GM12878 (cell line): ENCODE data around the gene RIMBP2.

Source experiments
- CBFB ChIP-seq: IDR thresholded peaks from 2 replicates; pipeline ENCODE4 v1.6.1; 2016; ENCODE audit warnings: antibody characterized with exemption, low read depth
- CTCF ChIP-seq, 3 experiments: IDR thresholded peaks in 2 of 3; conservative IDR thresholded peaks in 1 of 3; 2 replicates each; pipeline ENCODE4 v1.5.1; 2011; ENCODE audit warnings: low read depth in 3 of 3, low read length in 3 of 3, mild to moderate bottlenecking in 3 of 3, control low read depth in 2 of 3, moderate library complexity in 2 of 3, inconsistent platforms in 1 of 3, mixed read lengths in 1 of 3; ENCODE audit not compliant: control insufficient read depth in 2 of 3, insufficient read depth in 1 of 3; ENCODE audit errors: extremely low read depth in 1 of 3
- NFXL1 ChIP-seq: fragments of 450-650 bp; IDR thresholded peaks from 2 replicates; pipeline ENCODE4 v1.6.1; 2017; ENCODE audit warnings: antibody characterized with exemption, mild to moderate bottlenecking, borderline replicate concordance
- NR2F1 ChIP-seq: fragments of 450-650 bp; conservative IDR thresholded peaks from 2 replicates; pipeline ENCODE4 v1.6.1; 2017; ENCODE audit warnings: mild to moderate bottlenecking
- PBX3 ChIP-seq: IDR thresholded peaks from 2 replicates; pipeline ENCODE4 v1.6.1; 2011; ENCODE audit warnings: mild to moderate bottlenecking, low read depth, low read length, moderate library complexity; ENCODE audit not compliant: insufficient replicate concordance
- POLR2A ChIP-seq: IDR thresholded peaks from 2 replicates; pipeline ENCODE4 v1.6.1; 2011; ENCODE audit warnings: low read depth, mild to moderate bottlenecking, low read length
- TCF7 ChIP-seq: IDR thresholded peaks from 2 replicates; pipeline ENCODE4 v1.6.1; 2014; ENCODE audit warnings: antibody characterized with exemption, borderline replicate concordance

- TF ChIP-seq POLR2A: no peak
- TF ChIP-seq NFXL1: no peak
- TF ChIP-seq CTCF (IDR thresholded peaks at IDR 0.05 in 2 of 3, conservative IDR thresholded peaks at IDR 0.05 in 1 of 3; ENCODE audit: control insufficient read depth in 2 of 3, extremely low read depth in 1 of 3, insufficient read depth in 1 of 3, low read depth in 3 of 3, low read length in 3 of 3): no peak
- no peak for TF ChIP-seq NR2F1
- TF ChIP-seq PBX3: no peak
- TF ChIP-seq CBFB: no peak
- no peak for TF ChIP-seq TCF7
These were observed 11.5 kb downstream of the RIMBP2 start for GRCh38 chr12:130704606-130705005.
